HG03571 (cell line): ENCODE measurements around the gene FNBP1.
"Not testable (repeated sequence)": the region's sequence is repeated elsewhere in the genome, so short reads cannot be mapped to it uniquely, and the experiment has no call there.

ENCODE experiments used
- ATAC-seq: cut with Tn5 transposase; IDR thresholded peaks from one replicate; pipeline ENCODE4 v1.9.1; 2021; ENCODE audit not compliant: unreplicated experiment

FNBP1 gene

DNA sequence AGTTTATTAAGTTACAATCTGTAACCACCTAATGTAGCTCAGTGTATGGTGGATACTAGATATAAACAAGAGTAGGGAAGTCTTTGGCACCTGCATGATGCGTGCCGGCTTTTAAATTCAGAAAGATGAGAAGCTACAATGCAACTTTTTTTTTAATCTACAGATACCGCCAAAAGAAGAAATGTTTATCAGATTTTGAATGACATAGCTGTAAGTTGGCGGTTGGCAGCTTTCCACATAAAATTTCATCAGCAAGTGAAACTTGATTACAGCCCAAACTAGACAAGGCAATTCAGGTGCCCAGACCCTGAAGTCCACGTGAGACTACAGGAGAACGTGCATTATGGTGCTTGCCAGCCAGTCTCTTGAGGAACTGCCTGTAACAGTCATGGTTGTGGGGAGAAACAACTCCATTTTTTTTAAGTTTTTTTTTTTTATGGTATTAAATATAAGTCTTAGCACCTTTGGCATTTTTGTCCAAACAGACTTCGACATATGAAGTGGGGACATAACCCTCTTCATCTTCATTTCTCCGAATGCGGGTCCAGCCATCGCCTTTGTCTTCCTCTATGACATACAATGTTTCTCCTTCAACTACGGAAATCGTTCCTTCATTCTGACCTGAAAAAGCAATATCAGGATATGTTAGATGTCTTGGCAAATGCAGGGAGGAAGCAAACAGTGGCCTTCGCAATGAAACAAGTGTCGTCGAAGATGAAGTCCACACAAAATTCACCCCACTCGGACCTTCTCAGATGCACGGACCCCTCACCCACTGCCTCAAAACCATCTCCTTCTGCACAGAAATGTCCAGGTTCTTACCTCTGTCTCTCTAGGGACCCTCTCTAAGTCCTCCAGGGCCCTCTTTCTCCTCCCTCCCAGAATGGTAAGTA lies 147.4 kb downstream of the FNBP1 start:
- ATAC-seq = no peak

DNA sequence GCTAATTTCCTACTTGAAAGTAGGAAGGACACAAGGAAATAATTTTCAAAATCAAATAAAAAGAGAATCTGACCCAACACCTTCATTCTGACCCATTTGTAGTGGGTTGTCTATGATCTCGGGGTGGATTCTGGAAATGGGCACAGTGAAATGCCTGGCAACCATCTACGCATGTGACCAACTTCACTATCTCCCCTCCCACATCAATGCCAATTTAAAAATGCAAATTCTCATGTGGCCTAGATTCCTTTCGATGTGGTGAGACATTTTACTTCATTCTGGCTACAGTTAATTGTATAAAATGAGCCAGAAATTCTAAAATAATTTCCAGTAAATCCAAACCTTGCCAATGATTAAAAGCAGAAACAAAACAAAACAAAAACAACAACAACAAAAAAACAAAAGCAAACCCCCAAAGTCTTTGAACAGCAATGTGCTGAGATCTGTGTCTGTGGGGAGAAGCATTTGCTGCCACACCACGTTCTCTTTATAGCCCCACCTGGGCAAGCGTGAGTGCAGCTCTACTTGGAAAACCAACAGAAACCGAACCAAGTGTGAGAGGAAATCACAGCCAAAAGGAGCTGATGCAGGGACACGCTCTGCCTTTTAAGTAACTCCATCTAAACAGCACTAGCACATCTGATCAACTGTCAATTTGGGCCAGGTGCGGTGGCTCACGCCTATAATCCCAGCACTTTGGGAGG lies 148.7 kb downstream of the FNBP1 start:
- ATAC-seq = no peak

DNA sequence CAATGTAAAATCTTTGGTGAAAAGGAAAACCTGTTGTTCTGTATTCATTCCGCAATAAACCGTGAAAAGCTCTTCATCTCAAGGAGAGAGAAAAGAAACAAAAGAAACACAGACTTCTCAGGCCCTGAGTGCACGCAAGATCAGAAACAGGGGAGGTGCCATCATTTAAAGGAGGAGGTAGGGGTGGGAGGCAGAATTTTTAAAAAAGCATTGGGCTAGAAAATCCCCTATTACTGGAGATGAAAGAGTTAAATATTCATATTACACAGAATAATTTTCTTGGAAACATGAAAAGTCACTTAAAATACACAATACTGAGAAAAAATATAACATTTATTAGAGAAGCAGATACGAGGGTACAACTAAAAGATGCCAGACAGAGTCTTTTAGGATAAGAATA lies 151.4 kb downstream of the FNBP1 start:
- no peak for ATAC-seq

DNA sequence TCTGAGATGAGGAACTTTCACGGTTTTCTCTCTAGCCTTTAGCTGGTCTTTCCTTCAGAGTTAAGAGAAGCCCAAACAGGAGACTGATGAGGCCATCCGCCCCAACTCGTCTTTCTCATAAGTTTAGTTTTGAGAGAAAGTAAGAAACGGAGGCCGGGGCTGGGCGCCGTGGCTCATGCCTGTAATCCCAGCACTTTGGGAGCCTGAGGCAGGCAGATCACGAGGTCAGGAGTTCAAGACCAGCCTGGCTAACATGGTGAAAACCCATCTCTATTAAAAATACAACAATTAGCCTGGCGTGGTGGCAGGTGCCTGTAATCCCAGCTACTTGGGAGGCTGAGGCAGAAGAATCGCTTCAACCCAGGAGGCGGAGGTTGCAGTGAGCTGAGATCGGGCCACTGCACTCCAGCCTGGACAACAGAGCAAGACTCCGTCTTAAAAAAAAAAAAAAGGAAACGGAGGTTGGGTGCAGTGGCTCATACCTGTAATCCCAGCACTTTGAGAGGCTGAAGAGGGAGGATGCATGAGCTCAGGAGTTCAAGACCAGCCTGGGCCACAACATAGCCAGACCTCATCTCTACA lies 152.2 kb downstream of the FNBP1 start:
- not testable (repeated sequence) for ATAC-seq

DNA sequence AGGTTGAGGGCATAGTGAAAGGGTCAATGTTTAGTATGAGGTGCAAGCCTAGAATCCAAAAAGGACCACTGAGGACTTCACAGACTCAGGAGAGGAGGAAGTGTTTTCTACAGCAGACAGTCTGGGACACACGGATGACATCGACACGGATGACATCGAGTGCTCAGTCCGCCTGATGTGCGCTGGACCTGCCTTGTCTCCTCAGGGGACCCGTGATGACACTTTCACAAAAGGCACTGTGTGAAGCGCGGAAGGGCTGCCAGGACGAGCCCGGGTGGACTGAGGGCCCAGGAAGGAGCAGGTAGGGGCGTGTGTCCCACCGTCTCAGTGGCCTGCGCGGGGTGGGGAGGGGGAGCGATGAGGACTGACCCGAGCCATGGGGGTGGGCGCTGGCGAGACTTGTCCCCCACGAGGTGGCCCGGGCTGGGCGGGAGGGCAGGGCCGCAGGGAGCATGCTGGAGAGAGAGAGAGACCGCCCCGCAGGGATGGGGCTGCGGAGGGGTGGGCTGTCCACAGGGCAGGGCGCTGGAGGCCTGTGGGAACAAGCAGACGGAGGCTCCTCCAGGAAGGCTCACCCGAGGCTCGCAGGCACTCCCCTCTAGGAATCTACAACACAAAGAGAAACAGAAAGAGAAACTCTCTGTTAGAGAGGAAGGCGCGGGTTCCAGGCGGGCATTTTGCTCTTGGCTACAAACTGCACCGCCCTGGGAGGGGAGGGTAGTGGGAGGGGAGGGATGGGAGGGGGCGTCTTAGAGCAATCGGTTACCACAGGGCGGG lies 152.9 kb downstream of the FNBP1 start:
- ATAC-seq = no peak

DNA sequence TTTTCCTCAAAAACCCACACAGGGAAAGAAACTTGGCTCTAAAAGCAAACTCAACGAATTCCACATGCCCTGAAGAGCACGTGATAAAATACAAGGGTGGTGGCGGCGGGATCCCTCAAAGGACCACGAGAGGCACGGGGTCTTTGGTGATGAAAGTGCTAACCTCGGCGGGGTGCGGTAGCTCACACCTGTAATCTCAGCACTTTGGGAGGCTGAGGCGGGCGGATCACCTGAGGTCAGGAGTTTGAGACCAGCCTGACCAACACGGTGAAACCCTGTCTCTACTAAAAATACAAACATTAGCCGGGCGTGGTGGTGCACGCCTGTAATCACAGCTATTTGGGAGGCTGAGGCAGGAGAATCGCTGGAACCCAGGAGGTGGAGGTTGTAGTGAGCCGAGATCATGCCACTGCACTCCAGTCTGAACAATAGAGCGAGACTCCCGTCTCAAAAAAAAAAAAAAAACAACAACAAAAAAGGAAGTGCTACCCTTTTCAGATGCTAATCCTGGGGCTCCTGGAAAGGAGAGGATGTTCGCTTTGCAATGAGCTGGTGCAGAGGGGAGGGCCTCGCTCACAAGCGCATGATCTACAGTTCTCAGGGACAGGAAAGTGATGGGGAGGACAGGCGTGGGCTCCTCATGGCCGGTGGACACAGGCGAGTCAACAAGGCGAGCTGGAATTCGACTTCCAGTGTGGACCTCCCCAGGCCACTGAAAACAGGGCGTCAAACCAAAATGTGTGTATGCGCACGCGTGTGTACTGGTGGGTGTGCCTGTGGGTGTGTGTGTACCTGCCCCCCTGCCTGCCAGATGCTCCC lies 153.7 kb downstream of the FNBP1 start:
- ATAC-seq = no peak

DNA sequence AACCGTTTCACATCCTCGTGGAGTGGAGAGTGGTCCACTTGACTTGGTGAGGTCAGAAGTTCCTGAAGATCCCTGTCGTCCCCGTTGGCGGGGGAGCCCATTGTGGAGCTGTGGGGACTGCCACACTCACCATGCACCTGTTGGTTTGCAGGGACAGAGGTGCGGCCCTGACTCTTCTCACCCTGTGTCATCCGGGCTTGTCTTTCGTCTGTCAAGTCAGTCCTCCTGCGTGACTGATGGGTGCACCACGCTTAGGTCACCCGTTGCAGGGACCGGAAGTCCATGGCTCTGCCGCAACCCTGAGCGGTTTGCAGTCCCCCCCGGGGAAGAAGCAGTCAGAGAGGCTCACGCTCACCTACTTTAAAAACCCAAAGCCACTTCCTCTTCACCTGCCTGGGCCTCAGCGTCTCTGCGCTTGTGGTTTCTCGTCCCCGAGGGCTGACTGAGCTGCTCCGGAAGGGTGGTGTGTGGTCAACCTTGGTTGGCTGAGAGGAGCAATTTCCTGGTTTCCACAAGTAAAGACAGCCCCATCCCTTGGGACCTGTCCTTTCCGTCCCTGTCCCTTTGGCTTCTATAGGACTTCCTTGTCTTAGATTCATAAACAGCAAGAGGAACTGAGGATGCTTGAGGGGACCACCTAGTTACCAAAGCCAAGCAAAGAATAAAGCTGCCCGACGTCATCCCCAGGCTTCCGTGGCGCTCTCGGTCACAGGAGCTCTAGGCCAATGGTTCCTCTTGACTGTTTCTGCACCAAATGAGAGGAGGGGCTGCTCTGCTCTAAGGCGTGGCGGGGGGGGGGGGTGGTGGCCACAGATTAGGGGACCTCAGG lies 154.5 kb downstream of the FNBP1 start:
- peak; percentile 45 for ATAC-seq

DNA sequence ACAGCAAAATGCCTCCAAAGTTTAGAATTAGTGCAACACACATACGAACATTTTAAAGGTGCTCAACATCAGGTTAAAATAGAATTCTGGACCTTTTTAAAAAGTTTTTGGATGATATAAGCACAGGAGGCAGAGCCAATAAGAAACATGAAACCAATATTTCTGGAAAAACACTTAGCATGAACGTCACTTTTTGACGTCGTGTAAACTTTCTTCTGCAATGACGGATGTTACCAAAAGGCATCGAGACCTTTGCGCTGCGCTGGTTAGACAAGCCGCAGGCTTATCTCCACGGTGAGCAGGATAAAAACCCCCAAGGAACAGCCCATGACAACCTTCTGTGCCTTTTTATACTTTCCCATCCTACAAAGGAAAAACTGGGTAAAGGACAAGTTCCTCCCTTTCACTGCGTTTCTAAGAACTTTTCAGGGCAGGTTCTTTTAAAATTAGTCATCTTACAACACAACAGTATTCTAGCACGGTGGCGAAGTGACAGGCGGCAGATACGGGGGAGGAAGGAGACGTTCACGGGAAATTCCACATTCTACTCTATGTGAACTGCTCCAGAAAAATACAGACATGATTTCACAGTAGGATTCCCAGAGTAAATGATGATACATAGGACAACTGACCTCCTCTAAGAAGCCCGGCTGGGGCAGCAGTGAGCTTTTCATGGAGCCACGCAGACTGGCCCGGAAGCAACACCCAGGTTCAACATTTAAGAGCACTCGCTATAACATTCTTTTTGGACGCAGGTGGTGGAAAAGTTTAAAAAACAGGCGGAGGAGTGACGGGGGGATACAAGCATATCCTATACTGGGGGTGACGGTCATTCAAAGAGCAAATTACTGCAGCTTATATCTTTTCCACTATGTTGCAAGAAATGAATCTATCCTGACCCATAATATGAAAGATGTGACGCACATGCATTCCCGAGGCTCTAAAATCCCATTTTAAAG lies 155.4 kb downstream of the FNBP1 start:
- no peak for ATAC-seq

DNA sequence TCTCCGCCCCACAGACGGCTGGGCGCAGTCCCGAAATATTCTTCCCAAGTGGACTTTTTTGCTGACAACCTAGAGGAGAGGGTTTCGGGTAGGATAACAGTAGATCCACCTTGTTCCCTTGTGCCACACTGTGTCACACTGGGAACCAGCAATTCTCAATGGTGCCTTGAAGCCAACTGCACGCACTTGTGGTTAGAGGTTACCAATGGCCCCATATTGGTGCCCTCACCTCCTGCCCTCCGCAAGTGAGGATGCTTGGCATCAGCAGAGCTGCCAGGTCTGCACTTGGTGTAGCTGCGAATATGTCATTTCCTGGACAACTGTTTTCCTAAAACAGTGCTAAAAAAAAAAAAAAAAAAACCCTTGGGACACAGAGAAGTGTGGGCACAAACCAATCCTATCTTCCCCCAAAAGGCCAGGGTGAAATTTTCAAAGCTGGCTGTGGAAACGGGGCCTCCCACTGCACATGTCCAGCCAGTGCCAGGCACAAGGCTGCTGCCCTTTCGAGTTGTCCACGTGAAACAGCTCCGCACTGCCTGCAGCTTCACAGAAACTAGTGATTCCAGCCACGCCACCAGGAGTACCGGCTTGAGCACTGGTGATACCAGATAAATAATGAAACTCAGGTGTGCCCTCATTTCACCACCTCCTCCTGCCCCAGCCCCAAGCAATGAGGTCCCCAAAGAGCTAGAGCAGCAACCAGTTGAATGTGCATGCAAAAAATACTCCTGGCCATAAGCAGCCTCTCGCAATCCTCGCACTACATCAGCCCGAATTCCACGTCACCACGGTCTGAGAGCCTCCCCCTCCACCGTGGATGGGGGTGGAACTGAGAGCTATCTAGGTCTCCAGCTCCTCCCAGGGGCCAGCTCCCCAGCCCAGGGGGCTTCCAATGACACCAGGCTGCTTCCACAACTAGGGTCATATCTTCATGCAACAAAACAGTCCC lies 156.5 kb downstream of the FNBP1 start:
- no peak for ATAC-seq

DNA sequence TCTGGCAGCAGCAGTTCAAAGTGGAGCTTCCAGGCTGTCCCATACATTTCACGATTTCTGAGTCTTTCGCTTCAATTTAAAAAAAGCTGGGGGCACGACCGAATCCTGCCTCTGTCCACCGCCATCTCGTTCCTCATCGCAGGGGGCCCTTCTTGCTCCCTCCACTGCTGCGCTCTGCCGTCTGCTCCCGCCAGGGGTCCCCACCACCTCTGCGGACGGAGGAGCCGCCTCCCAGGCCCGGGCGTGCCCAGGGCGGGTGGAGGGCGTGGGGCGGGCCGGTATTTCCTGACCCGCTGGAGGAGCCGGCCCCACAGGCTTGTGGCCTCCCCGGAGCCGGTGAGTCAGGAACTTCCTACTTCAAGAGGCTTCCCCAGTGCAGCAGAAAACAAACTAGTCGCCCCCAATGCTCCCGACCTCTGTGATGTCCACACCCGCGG lies 157.3 kb downstream of the FNBP1 start:
- peak; percentile 23 for ATAC-seq

DNA sequence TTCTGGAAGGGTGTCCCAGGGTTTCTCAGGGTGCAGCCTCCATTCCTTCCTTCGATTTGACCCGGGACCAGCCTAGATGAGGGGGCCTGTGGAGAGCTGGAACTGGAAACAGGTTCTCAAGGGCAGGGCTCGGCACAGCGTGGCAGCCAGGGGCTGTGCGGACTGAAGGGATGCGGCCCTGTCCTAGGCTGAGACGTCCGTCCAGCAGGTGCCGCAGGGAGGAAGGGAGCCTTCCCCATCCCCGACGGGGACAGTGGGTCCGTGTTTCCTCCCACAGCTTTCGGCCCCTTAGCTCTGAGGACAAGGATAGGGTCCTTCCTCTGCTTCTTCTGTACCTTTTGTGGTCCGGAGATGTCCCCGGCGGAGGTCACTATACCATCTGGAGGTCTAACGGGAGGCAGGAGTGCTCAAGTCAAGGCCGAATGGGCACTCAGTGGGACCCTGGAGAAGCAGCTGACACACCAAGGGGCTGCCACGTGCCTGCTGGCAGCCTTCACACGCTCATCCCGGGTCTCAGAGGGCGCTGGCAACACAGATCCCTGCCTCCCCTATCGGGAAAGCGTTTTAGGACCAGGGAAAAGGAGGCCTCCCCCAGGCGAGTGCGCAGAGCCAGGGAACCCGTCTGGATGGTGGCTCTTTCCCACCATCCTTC lies 157.8 kb downstream of the FNBP1 start:
- no peak for ATAC-seq

DNA sequence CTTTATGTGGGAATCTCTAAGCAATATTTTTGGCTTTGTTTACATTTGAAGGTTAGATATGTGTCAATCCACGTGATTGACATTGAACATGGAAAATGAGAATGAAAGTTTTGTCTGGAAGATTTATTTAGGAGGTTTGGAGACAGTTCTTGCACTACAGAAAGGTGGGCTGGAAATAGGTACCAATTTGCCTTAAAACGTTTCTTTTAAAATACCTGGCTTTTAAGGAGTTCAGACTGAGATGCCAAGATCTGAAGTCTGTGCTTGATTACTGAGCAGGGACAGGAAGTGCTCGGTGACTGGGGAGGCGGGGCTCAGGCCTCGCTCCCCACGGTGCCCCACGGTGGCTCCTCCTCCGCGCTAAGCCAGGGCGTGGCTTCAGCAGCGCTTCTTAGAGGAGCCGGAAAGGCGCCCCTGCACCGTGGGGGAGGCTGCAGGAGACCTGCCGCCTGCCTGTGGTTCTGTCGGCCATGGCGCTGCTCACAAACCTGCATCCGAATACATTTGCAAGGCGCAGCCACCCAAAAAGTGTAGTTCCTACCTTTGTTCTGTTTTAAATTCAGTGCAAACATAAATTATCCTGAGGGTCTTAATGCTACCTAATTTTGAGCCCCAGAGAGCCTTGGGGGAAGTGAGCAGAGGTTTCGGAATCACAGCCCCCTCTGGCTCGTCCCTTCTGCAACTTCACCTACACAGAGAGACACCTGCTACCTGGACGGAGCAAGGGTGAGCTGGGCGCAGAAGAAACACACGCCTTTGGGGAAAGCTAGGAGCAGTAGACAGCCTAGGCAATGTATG lies 158.6 kb downstream of the FNBP1 start:
- peak; percentile 44 for ATAC-seq

DNA sequence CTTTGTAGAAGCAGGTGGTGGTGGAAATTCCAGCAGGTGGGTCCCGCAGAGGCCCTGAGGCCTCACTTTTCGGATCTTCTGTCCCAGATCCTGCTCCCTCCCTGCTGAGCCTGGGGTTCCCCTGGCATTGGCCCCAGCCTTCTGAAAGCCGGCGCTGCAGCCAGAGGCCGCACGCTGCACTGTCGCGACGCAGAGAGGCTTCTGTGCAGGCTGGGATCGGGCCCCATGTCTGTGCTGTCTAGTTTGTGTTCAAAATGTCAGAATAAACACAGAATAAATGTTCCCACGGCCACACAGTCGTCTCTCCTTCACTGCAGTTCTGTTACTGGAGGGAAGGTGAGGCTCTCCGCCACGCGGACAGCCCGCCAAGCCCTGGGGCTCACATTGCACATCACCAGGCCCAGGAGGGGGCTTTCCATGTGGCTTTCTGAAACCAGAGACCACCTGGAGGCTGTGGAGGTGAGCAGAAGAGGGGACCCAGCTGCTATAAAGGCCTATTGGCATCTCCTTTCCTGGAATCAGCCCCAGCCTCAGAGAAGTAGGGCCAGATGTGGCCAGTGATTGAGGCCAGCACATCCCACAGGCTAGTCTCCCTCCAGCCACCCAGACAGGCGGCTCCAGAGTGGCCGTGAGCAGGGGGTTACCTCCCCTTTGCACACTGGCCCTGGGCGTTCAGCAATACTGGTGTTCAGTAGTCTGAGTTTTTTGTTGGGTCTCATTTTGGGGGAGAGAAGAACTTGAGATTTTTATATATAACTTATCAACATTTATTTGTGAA lies 161.3 kb downstream of the FNBP1 start:
- ATAC-seq = no peak

DNA sequence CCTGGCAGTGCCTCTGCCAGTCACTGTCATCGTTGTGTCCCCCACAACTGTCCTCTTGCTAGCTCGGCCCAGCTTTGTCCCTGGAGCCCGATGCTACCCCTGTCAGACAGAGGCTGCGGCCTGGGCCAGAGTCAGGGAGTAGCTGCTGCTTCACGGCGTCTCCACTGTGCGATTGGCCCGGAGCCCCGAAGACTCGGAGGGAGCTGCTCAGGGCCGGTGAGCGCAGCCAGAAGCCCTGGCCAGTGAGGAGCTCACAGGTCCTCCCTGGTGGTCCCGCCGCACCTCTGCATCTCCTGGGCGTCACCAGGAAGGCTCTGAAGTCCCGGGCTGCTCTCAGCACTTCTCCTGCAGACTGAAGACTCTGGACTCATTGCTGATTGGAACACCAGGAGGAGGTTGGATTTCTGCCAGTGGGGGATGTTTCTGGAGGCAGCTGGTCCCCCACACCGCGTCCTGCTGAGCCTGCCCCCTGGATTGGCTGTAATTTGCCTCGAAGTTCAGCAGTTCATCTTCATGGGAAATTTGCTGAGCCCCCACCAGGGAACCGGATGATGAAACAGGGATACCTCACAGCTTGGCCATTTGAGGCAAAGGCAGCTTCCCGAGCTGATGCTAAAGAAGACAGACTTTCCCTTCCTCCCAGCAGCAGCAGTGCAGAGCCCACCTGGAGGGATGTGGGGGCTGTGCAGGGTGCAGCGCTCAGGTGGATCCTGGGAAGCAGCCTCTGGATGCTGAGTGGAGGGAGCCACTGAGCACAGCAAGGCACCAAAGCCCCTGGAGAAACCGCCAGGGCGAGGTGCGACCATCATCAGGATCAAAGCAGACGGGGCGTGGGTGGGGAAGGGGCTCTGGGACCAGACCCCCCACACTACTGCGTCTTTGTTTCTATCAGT lies 162.1 kb downstream of the FNBP1 start:
- no peak for ATAC-seq
